NT2/D1 (cell line): ENCODE results near the gene DCLRE1C.
"Not testable (repeated sequence)": the region's sequence is repeated elsewhere in the genome, so short reads cannot be mapped to it uniquely, and the experiment has no call there.

Source experiments
- DNase-seq: peaks from one replicate; pipeline ENCODE4 v3.0.0-alpha.2; 2011; ENCODE audit warnings: low read depth, low spot score
- H3K27me3 ChIP-seq: 2 replicates; pipeline ENCODE4 v1.6.0; 2011; ENCODE audit warnings: mild to moderate bottlenecking; ENCODE audit not compliant: insufficient read length, insufficient read depth
- H3K36me3 ChIP-seq: 2 replicates; pipeline ENCODE4 v1.6.1; 2011; ENCODE audit warnings: mild to moderate bottlenecking, low read length, mixed read lengths; ENCODE audit not compliant: insufficient read depth, insufficient read length
- H3K4me1 ChIP-seq: 2 replicates; pipeline ENCODE4 v1.5.1; 2011; ENCODE audit not compliant: insufficient read depth, insufficient read length
- H3K4me3 ChIP-seq: 2 replicates; pipeline ENCODE4 v1.5.1; 2011; ENCODE audit warnings: low read depth; ENCODE audit not compliant: insufficient read length
- H3K9ac ChIP-seq: 2 replicates; pipeline ENCODE4 v1.6.0; 2011; ENCODE audit warnings: low read depth; ENCODE audit not compliant: insufficient read length
- H3K9me3 ChIP-seq: 2 replicates; pipeline ENCODE4 v1.5.1; 2011; ENCODE audit warnings: mild to moderate bottlenecking, low read length; ENCODE audit not compliant: insufficient read depth
- SUZ12 ChIP-seq: IDR thresholded peaks from 2 replicates; pipeline ENCODE4 v1.6.1; 2011; ENCODE audit not compliant: insufficient read length, insufficient read depth; ENCODE audit errors: extremely low read depth
- YY1 ChIP-seq: IDR thresholded peaks from 2 replicates; pipeline ENCODE4 v1.6.1; 2011; ENCODE audit not compliant: insufficient read length, insufficient read depth
- ZNF274 ChIP-seq: IDR thresholded peaks from 2 replicates; pipeline ENCODE4 v1.6.1; 2011; ENCODE audit warnings: mild to moderate bottlenecking, low read depth, low read length

The DCLRE1C gene

DNA sequence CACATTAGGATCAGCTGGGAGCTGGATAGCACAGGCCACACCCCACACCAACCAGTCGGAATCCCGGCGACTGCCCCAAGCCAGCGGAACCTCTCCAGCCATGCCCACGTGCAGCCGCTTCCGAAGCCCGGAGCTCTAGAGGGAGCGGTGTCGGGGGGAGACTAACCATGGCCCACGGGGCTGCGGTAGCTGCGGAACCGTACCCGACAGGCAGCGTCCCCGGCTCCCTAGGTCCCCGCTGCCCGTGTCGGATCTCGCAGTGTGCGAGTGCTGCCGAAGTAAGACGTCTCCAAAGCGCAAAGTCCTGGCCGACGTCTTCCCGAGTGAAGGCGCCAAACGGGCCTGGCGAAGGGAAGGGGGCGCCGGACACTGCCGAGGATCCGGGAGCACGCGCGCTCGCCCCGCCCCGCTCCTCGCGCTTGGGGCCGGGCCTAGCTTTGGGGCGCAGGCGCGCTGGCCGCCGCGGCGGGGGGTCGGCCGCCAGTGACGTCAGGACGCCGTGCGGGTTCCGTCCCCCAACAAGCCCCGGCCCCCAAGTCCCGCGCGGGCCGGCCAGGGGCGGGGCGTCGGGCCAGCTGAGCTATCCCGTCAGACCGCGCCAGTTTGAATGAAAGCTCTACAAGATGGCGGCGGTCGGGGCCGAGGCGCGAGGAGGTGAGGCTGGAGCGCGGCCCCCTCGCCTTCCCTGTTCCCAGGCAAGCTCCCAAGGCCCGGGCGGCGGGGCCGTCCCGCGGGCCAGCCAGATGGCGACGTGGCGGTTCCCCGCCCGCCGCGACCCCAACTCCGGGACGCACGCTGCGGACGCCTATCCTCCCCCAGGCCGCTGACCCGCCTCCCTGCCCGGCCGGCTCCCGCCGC lies 75.4 kb downstream of the DCLRE1C start, which contains the start of gene SUV39H2:
Gene SUV39H2, plus strand, starts transcription at position 601 of the 858 bp plus-strand sequence. Its CDS starts 23 bp downstream, at position 624.
- peak within 1 kb of the TSS; percentile 99 for H3K4me3 ChIP-seq
- DNase-seq, result peak; percentile 81
- peak within 1 kb of the TSS; percentile 98 for H3K9ac ChIP-seq
- H3K9me3 ChIP-seq, result no peaks in the 10 kb centered on the region
- TF ChIP-seq YY1, result peak; percentile 49
- no peak for TF ChIP-seq SUZ12
- no peak for TF ChIP-seq ZNF274
- peaks cover 2% of the 10 kb centered on the region for H3K4me1 ChIP-seq
- H3K36me3 ChIP-seq, result peaks cover 18% of the 10 kb centered on the region
- H3K27me3 ChIP-seq, result no peaks in the 10 kb centered on the region

DNA sequence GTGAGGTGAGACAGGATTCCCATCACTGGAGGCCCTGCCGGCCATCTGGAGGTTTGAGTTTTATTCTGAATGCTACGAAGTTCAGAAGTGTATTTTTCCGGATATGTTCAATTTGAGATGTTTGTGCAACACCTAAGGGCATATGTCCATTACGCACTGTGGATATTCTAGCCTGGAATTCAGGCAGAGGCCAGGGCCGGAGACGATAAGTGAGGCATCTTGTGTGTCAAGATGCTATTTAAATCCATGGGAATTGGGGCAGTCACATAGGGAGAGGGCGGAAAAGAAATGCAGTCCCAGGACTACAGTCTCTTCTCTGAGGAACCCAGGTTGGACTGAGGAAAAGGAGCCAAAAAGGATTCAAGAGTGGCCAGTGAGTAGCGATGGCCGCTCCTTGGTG lies 77.1 kb downstream of the DCLRE1C start:
- TF ChIP-seq ZNF274 (no peak), YY1 (no peak), SUZ12 (no peak)

DNA sequence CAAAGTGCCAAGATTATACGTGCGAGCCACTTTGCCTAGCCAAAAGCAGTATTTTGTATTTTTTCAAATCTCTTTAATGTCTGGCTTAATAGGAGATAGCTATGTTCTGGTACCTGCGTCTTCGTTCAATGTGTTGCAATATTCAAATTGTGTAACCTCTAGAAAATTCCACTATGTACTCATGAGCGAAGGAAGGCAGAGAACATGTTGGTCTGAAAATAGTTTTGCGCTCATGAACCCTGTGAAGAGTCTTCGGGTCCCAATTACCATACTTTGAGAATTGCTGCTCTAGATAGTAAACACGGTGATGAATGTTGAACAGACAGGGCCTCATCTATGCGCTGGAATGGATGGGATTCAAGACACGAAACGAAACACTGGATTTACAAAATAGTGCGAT lies 78.0 kb downstream of the DCLRE1C start:
- H3K4me3 ChIP-seq, result no peak overlapping the region
- no peaks in the 10 kb centered on the region for H3K9me3 ChIP-seq
- no peak for TF ChIP-seq ZNF274
- TF ChIP-seq SUZ12, result no peak
- no peak for TF ChIP-seq YY1
- H3K9ac ChIP-seq, result no peak overlapping the region
- peaks cover 2% of the 10 kb centered on the region for H3K36me3 ChIP-seq
- no peak for DNase-seq
- no peaks in the 10 kb centered on the region for H3K27me3 ChIP-seq
- H3K4me1 ChIP-seq, result peaks cover 2% of the 10 kb centered on the region

More for the DNA sequence above, 77.1 kb downstream of the DCLRE1C start:
- no peaks in the 10 kb centered on the region for H3K27me3 ChIP-seq
- peaks cover 8% of the 10 kb centered on the region for H3K36me3 ChIP-seq
- no peak for DNase-seq
- H3K4me3 ChIP-seq, result no peak overlapping the region
- H3K9ac ChIP-seq, result no peak overlapping the region
- H3K9me3 ChIP-seq, result no peaks in the 10 kb centered on the region
- H3K4me1 ChIP-seq, result peaks cover 2% of the 10 kb centered on the region

DNA sequence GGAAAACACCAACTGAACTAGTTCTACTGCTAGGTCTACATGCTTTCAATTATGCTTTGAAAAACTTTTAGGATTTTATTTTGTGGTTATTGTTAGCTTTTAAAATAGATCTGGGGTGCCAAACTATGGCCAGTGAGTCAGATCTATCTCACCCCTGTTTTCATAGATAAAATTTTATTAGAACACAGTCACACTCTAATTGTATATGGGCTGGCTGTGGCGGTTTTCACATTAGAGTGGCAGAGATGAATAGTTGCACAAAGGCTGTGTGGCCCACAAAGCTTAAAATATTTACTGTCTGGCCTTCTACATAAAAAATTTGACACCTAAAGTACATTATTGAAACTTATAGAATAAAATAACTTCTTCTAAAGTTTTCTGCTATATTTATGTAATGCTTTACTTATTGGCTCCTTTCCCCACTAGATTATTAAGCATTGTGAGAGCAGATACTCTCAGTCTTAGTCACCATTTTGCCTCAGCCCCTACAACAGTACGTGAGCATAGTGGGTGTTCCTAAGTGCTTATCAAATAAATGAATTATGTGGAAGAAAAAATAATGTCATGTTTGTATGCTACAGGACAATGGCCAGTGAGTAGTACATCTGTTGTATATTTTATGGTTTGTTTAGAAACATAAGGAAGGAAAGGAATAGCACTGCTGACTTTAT lies 80.7 kb downstream of the DCLRE1C start:
- Histone ChIP-seq H3K9ac (no peak overlapping the region), H3K4me1 (peaks cover 2% of the 10 kb centered on the region), H3K36me3 (peaks cover 17% of the 10 kb centered on the region), H3K9me3 (no peaks in the 10 kb centered on the region), H3K4me3 (no peak overlapping the region), H3K27me3 (no peaks in the 10 kb centered on the region)
- TF ChIP-seq ZNF274, result no peak
- no peak for DNase-seq

DNA sequence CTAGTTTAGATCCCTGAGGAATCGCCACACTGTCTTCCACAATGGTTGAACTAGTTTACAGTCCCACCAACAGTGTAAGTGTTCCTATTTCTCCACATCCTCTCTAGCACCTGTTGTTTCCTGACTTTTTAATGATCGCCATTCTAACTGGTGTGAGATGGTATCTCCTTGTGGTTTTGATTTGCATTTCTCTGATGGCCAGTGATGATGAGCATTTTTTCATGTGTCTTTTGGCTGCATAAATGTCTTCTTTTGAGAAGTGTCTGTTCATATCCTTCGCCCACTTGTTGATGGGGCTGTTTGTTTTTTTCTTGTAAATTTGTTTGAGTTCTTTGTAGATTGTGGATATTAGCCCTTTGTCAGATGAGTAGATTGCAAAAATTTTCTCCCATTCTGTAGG lies 89.0 kb downstream of the DCLRE1C start:
- peaks cover 43% of the 10 kb centered on the region for H3K36me3 ChIP-seq
- not testable (repeated sequence) for H3K4me1 ChIP-seq

DNA sequence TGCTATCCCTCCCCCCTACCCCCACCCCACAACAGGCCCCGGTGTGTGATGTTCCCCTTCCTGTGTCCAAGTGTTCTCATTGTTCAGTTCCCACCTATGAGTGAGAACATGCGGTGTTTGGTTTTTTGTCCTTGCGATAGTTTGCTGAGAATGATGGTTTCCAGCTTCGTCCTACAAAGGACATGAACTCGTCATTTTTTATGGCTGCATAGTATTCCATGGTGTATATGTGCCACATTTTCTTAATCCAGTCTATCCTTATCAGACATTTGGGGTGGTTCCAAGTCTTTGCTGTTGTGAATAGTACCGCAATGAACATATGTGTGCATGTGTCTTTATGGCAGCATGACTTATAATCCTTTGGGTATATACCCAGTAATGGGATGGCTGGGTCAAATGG lies 89.4 kb downstream of the DCLRE1C start:
- not testable (repeated sequence) for H3K9me3 ChIP-seq, H3K27me3 ChIP-seq, H3K4me3 ChIP-seq, H3K4me1 ChIP-seq, DNase-seq, H3K9ac ChIP-seq
- peaks cover 39% of the 10 kb centered on the region for H3K36me3 ChIP-seq

More for the DNA sequence above, 89.0 kb downstream of the DCLRE1C start:
- not testable (repeated sequence) for H3K9ac ChIP-seq, DNase-seq, H3K4me3 ChIP-seq, H3K9me3 ChIP-seq, H3K27me3 ChIP-seq

DNA sequence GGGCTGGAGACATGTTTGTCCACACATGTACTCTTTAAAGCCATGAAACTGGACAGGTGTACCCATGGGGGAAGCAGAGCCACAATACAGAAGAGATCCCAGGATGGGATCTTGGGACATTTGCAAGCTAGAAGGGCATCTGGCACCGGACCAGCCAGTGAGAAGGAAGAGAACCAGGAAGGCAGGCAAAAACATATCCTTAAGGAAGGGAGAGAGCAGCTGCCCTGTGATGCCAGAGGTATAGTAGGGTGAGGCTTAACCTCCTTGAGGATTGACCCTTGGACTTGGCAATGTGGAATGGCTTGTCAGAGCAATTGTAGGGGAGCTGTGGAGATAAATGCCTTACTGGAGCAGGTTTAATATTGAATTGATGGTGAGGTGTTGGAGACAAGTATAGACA lies 93.1 kb downstream of the DCLRE1C start:
- Histone ChIP-seq H3K9ac (no peak overlapping the region), H3K4me1 (no peaks in the 10 kb centered on the region), H3K36me3 (peaks cover 36% of the 10 kb centered on the region), H3K27me3 (no peaks in the 10 kb centered on the region), H3K4me3 (no peak overlapping the region), H3K9me3 (no peaks in the 10 kb centered on the region)
- DNase-seq, result no peak
- TF ChIP-seq SUZ12 (no peak), YY1 (no peak), ZNF274 (no peak)
